Vagina (tissue), 2 donors: ENCODE measurements around the gene CACNA1I. TPM values are rescaled to one million over a fixed set of nuclear protein-coding genes. Genes with fewer than 3 reads are reported as not detected.

Experiments used
- DNase-seq, 2 donors: peaks; one replicate each; pipeline ENCODE4 v3.0.0-alpha.2; 2017; ENCODE audit errors: extremely low spot score in 2 of 2
- H3K27ac ChIP-seq: fragments of 200-600 bp; sonication (generic); one replicate; pipeline ENCODE4 v1.5.1; 2019
- H3K27me3 ChIP-seq: fragments of 200-600 bp; sonication (generic); one replicate; pipeline ENCODE4 v1.5.1; 2019
- H3K36me3 ChIP-seq, 2 donors: fragments of 200-600 bp; sonication (generic); one replicate each; pipeline ENCODE4 v1.5.1; 2017 to 2019
- H3K4me1 ChIP-seq: fragments of 200-600 bp; sonication (generic); one replicate; pipeline ENCODE4 v1.5.1; 2019
- H3K4me3 ChIP-seq, 2 donors: fragments of 200-600 bp; sonication (generic); 1 replicate in 1 of 2; 2 replicates in 1 of 2; pipeline ENCODE4 v1.5.1; 2016 to 2019
- H3K9me3 ChIP-seq: fragments of 200-600 bp; sonication (generic); one replicate; pipeline ENCODE4 v1.5.1; 2019
- CTCF ChIP-seq, 3 experiments: fragments of 450-650 bp in 2 of 3; fragments of 200-600 bp in 1 of 3; sonication (generic) in 1 of 3; IDR thresholded peaks; one replicate each; pipeline ENCODE4 v1.5.1; 2017 to 2019; ENCODE audit warnings: antibody characterized with exemption in 3 of 3, mild to moderate bottlenecking in 2 of 3, moderate library complexity in 2 of 3
- POLR2A ChIP-seq, 2 donors: fragments of 450-650 bp; IDR thresholded peaks; one replicate each; pipeline ENCODE4 v1.6.1; 2017; ENCODE audit warnings: antibody characterized with exemption in 2 of 2, mild to moderate bottlenecking in 2 of 2, moderate library complexity in 2 of 2
- POLR2AphosphoS5 ChIP-seq, 2 donors: sonication (generic); formaldehyde crosslinking; IDR thresholded peaks; one replicate each; pipeline ENCODE4 v1.9.0; 2017; ENCODE audit warnings: antibody characterized with exemption in 2 of 2, mild to moderate bottlenecking in 2 of 2, low read depth in 1 of 2; ENCODE audit not compliant: insufficient read depth in 1 of 2
- intact Hi-C: fragments of 100-400 bp; cut with DNase I; formaldehyde crosslinking; loops from one replicate; pipeline ENCODE4 v1.15.1; 2023
- total RNA-seq: library from RNA; depleted of rRNA; stranded (reverse); fragments of >200 nt; gene quantifications from one replicate; pipeline ENCODE4 v1.2.3, GENCODE V29; 2016

CACNA1I gene
- total RNA-seq, 1 donor from 2014 or later, result 1.2 TPM

GRCh38 chr22:39715778-39716495, 145.4 kb downstream of the CACNA1I start:
- Histone ChIP-seq H3K9me3 (no peaks in the 10 kb centered on the region), H3K36me3 (no peaks in the 10 kb centered on the region), H3K27ac (no peak overlapping the region), H3K4me1 (no peaks in the 10 kb centered on the region), H3K27me3 (no peaks in the 10 kb centered on the region), H3K4me3 (no peak overlapping the region)
- intact Hi-C loops, result no loop called here
- TF ChIP-seq POLR2A (IDR thresholded peaks at IDR 0.05) (no peak), CTCF (IDR thresholded peaks at IDR 0.05) (no peak), POLR2AphosphoS5 (IDR thresholded peaks at IDR 0.05; ENCODE audit: insufficient read depth in 1 of 2, low read depth in 1 of 2) (no peak)
- DNase-seq, result no peak

- Histone ChIP-seq H3K9me3 (no peaks in the 10 kb centered on the region), H3K27ac (no peak overlapping the region), H3K36me3 (no peaks in the 10 kb centered on the region), H3K4me3 (no peak overlapping the region), H3K4me1 (no peaks in the 10 kb centered on the region), H3K27me3 (no peaks in the 10 kb centered on the region)
- TF ChIP-seq CTCF (IDR thresholded peaks at IDR 0.05) (no peak), POLR2AphosphoS5 (IDR thresholded peaks at IDR 0.05; ENCODE audit: insufficient read depth in 1 of 2, low read depth in 1 of 2) (no peak), POLR2A (IDR thresholded peaks at IDR 0.05) (no peak)
- DNase-seq, result no peak
- intact Hi-C loops, result no loop called here
These were observed 146.0 kb downstream of the CACNA1I start for GRCh38 chr22:39716534-39716933.

- Histone ChIP-seq H3K4me3 (no peak overlapping the region), H3K36me3 (no peaks in the 10 kb centered on the region), H3K9me3 (no peaks in the 10 kb centered on the region), H3K27me3 (no peaks in the 10 kb centered on the region), H3K4me1 (no peaks in the 10 kb centered on the region), H3K27ac (no peak overlapping the region)
- TF ChIP-seq POLR2A (IDR thresholded peaks at IDR 0.05), result no peak
- no peak for TF ChIP-seq CTCF (IDR thresholded peaks at IDR 0.05)
- no peak for TF ChIP-seq POLR2AphosphoS5 (IDR thresholded peaks at IDR 0.05; ENCODE audit: insufficient read depth in 1 of 2, low read depth in 1 of 2)
- DNase-seq, result no peak
- intact Hi-C loops, result no loop called here
These were observed 146.5 kb downstream of the CACNA1I start for GRCh38 chr22:39717099-39717498.

- no peak for DNase-seq
- TF ChIP-seq POLR2AphosphoS5 (IDR thresholded peaks at IDR 0.05; ENCODE audit: insufficient read depth in 1 of 2, low read depth in 1 of 2) (no peak), POLR2A (IDR thresholded peaks at IDR 0.05) (no peak), CTCF (IDR thresholded peaks at IDR 0.05) (no peak)
- Histone ChIP-seq H3K4me1 (no peaks in the 10 kb centered on the region), H3K36me3 (no peaks in the 10 kb centered on the region), H3K9me3 (no peaks in the 10 kb centered on the region), H3K27ac (no peak overlapping the region), H3K27me3 (no peaks in the 10 kb centered on the region), H3K4me3 (no peak overlapping the region)
- intact Hi-C loops, result no loop called here
These were observed 147.7 kb downstream of the CACNA1I start for GRCh38 chr22:39718206-39718605.

GRCh38 chr22:39718921-39719475, 148.4 kb downstream of the CACNA1I start:
- no peak overlapping the region for H3K27ac ChIP-seq
- no peaks in the 10 kb centered on the region for H3K4me1 ChIP-seq
- no peaks in the 10 kb centered on the region for H3K27me3 ChIP-seq
- TF ChIP-seq POLR2A (IDR thresholded peaks at IDR 0.05), result no peak
- no peak for TF ChIP-seq CTCF (IDR thresholded peaks at IDR 0.05)
- no peak for TF ChIP-seq POLR2AphosphoS5 (IDR thresholded peaks at IDR 0.05; ENCODE audit: insufficient read depth in 1 of 2, low read depth in 1 of 2)
- no peaks in the 10 kb centered on the region for H3K36me3 ChIP-seq
- H3K9me3 ChIP-seq, result no peaks in the 10 kb centered on the region
- H3K4me3 ChIP-seq, result no peak overlapping the region
- intact Hi-C loops, result no loop called here
- no peak for DNase-seq
